ENCODE measurements around the gene GALNT14. TPM values are rescaled to one million over a fixed set of nuclear protein-coding genes. Genes with fewer than 3 reads are reported as not detected.

Gene GALNT14
- total and polyA plus RNA-seq, 2 donors (not counting 1 experiment from before 2014, with no cell fraction given): 0.15 to 0.83 TPM

DNA sequence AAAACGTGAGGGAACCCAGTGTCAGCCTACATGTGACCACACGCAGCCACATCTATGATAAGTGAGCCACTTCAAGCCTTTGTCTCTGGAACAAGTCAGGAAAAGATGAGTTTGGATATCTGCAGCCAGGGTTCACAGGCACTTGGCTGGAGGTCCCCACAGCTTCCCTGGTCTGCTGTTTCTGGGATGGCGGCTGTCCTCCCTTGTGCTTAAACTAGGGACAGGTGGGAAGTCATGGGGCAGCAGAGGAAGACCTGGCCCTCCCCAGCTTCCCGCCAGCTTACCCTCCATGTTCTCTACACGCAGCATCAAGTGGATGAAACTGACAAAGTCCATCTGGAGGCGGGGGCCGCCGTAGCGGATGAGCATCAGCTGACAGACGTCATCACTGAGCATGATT, 38.5 kb upstream of the GALNT14 start:
- Histone ChIP-seq H3K4me3 (replicated peaks in 1 of 4; ENCODE audit: control extremely low read depth in 1 of 4, insufficient read depth in 1 of 4, low read depth in 3 of 4, low read length in 4 of 4) (no peak overlapping the region), H4K20me1 (ENCODE audit: control insufficient read depth, extremely low read depth, insufficient read depth, low read length) (no peaks in the 10 kb centered on the region), H3K79me2 (ENCODE audit: control insufficient read depth, insufficient read depth, low read length) (no peaks in the 10 kb centered on the region), H3K9ac (ENCODE audit: insufficient read depth, low read length) (no peak overlapping the region), H3K36me3 (ENCODE audit: control insufficient read depth, insufficient read depth, low read length) (no peaks in the 10 kb centered on the region), H3K9me3 (ENCODE audit: control insufficient read depth, insufficient read depth, low read depth, low read length) (no peaks in the 10 kb centered on the region), H2AFZ (ENCODE audit: low read length) (no peak overlapping the region), H3K27ac (ENCODE audit: insufficient read depth, low read length) (no peak overlapping the region), H3K4me2 (ENCODE audit: extremely low read depth, insufficient read depth, low read length) (no peak overlapping the region), H3K27me3 (ENCODE audit: control insufficient read depth, insufficient read depth, low read length) (no peaks in the 10 kb centered on the region), H3K4me1 (ENCODE audit: control insufficient read depth, extremely low read depth, insufficient read depth, low read length) (no peaks in the 10 kb centered on the region)
- DNase-seq (ENCODE audit: low read depth in 2 of 2): no peak
- TF ChIP-seq, protein P1, sequence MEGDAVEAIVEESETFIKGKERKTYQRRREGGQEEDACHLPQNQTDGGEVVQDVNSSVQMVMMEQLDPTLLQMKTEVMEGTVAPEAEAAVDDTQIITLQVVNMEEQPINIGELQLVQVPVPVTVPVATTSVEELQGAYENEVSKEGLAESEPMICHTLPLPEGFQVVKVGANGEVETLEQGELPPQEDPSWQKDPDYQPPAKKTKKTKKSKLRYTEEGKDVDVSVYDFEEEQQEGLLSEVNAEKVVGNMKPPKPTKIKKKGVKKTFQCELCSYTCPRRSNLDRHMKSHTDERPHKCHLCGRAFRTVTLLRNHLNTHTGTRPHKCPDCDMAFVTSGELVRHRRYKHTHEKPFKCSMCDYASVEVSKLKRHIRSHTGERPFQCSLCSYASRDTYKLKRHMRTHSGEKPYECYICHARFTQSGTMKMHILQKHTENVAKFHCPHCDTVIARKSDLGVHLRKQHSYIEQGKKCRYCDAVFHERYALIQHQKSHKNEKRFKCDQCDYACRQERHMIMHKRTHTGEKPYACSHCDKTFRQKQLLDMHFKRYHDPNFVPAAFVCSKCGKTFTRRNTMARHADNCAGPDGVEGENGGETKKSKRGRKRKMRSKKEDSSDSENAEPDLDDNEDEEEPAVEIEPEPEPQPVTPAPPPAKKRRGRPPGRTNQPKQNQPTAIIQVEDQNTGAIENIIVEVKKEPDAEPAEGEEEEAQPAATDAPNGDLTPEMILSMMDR (conservative IDR thresholded peaks at IDR 0.05 in 1 of 2, IDR thresholded peaks at IDR 0.05 in 1 of 2; ENCODE audit: low read depth in 1 of 2, low read length in 2 of 2): no peak
- no peak for TF ChIP-seq EZH2 (IDR thresholded peaks at IDR 0.05; ENCODE audit: low read length, missing control alignments)

- H3K27me3 ChIP-seq (ENCODE audit: control insufficient read depth, insufficient read depth, low read length): no peaks in the 10 kb centered on the region
- H3K4me1 ChIP-seq (ENCODE audit: control insufficient read depth, extremely low read depth, insufficient read depth, low read length): no peaks in the 10 kb centered on the region
- H3K4me3 ChIP-seq (replicated peaks in 1 of 4; ENCODE audit: control extremely low read depth in 1 of 4, insufficient read depth in 1 of 4, low read depth in 3 of 4, low read length in 4 of 4): no peak overlapping the region
- H3K27ac ChIP-seq (ENCODE audit: insufficient read depth, low read length): no peak overlapping the region
- H3K9ac ChIP-seq (ENCODE audit: insufficient read depth, low read length): no peak overlapping the region
- no peak for TF ChIP-seq EZH2 (IDR thresholded peaks at IDR 0.05; ENCODE audit: low read length, missing control alignments)
- TF ChIP-seq, protein P1 (conservative IDR thresholded peaks at IDR 0.05 in 1 of 2, IDR thresholded peaks at IDR 0.05 in 1 of 2; ENCODE audit: low read depth in 1 of 2, low read length in 2 of 2): no peak
- H3K36me3 ChIP-seq (ENCODE audit: control insufficient read depth, insufficient read depth, low read length): no peaks in the 10 kb centered on the region
- no peak for DNase-seq (ENCODE audit: low read depth in 2 of 2)
- no peaks in the 10 kb centered on the region for H3K9me3 ChIP-seq (ENCODE audit: control insufficient read depth, insufficient read depth, low read depth, low read length)
- no peaks in the 10 kb centered on the region for H3K79me2 ChIP-seq (ENCODE audit: control insufficient read depth, insufficient read depth, low read length)
- H4K20me1 ChIP-seq (ENCODE audit: control insufficient read depth, extremely low read depth, insufficient read depth, low read length): no peaks in the 10 kb centered on the region
- no peak overlapping the region for H2AFZ ChIP-seq (ENCODE audit: low read length)
- no peak overlapping the region for H3K4me2 ChIP-seq (ENCODE audit: extremely low read depth, insufficient read depth, low read length)
Observed at GRCh38 chr2:31171142-31171541, 32.9 kb upstream of the GALNT14 start.

DNA sequence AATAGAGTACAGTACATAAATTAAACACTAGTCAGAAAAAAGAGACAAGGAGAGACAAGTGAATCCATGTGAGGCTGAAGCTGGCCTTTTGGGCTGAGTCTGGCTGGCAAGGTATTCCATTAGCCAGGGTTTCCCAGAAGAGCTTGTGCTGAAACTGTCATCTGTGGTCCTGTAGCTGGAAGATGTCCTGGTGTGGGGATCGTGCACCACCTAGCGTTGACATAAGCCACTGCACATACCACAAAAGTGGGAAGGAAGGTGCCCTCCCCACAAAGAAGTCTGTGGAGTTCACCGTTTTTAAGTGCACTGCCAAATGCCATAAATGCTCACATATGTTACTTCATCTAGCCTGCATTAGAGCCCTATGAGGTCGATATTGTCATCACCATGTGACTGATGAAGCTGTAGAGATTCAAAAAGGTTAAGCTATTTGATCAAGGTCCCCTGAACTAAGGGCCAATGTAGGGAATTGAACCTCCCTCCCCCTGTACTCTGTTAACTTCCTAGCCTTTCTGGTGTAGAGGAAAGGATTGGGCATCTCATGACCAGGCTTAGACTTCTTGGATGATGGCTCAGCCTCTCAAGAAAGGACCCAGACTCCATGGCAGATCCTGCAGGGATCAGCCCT, 31.9 kb upstream of the GALNT14 start:
- Histone ChIP-seq H3K79me2 (ENCODE audit: control insufficient read depth, insufficient read depth, low read length) (no peaks in the 10 kb centered on the region), H3K27me3 (ENCODE audit: control insufficient read depth, insufficient read depth, low read length) (no peaks in the 10 kb centered on the region), H3K4me3 (replicated peaks in 1 of 4; ENCODE audit: control extremely low read depth in 1 of 4, insufficient read depth in 1 of 4, low read depth in 3 of 4, low read length in 4 of 4) (no peak overlapping the region), H4K20me1 (ENCODE audit: control insufficient read depth, extremely low read depth, insufficient read depth, low read length) (no peaks in the 10 kb centered on the region), H3K9ac (ENCODE audit: insufficient read depth, low read length) (no peak overlapping the region), H3K36me3 (ENCODE audit: control insufficient read depth, insufficient read depth, low read length) (no peaks in the 10 kb centered on the region), H3K9me3 (ENCODE audit: control insufficient read depth, insufficient read depth, low read depth, low read length) (no peaks in the 10 kb centered on the region), H3K27ac (ENCODE audit: insufficient read depth, low read length) (no peak overlapping the region), H3K4me2 (ENCODE audit: extremely low read depth, insufficient read depth, low read length) (no peak overlapping the region), H2AFZ (ENCODE audit: low read length) (no peak overlapping the region), H3K4me1 (ENCODE audit: control insufficient read depth, extremely low read depth, insufficient read depth, low read length) (no peaks in the 10 kb centered on the region)
- DNase-seq (ENCODE audit: low read depth in 2 of 2): peak; percentile 52 to 70
- no peak for TF ChIP-seq EZH2 (IDR thresholded peaks at IDR 0.05; ENCODE audit: low read length, missing control alignments)
- TF ChIP-seq, protein P1 (conservative IDR thresholded peaks at IDR 0.05 in 1 of 2, IDR thresholded peaks at IDR 0.05 in 1 of 2; ENCODE audit: low read depth in 1 of 2, low read length in 2 of 2): peak; percentile 93 to 97

All from fibroblast of lung (primary cell).